ENCODE results near the gene BTN3A1.
"Not testable (repeated sequence)": the region's sequence is repeated elsewhere in the genome, so short reads cannot be mapped to it uniquely, and the experiment has no call there.

The BTN3A1 gene

GRCh38 chr6:26401987-26402658 is at the start of gene BTN3A1:
Gene BTN3A1 (plus strand): TSS chr6:26402275. CDS start chr6:26405564, 3,289 bp downstream.
- peak; percentile 64 for DNase-seq (ENCODE audit: low spot score)

GRCh38 chr6:26352315-26352714 is 49.8 kb upstream of the BTN3A1 start:
- no peak for DNase-seq (ENCODE audit: low spot score)

- no peak for DNase-seq (ENCODE audit: low spot score)
Observed at GRCh38 chr6:26354162-26354561, 47.9 kb upstream of the BTN3A1 start.

GRCh38 chr6:26355366-26355765 is 46.7 kb upstream of the BTN3A1 start:
- no peak for DNase-seq (ENCODE audit: low spot score)

- not testable (repeated sequence) for DNase-seq (ENCODE audit: low spot score)
Observed at GRCh38 chr6:26357543-26357942, 44.5 kb upstream of the BTN3A1 start.

GRCh38 chr6:26358511-26358981 is 43.5 kb upstream of the BTN3A1 start:
- DNase-seq (ENCODE audit: low spot score), result peak; percentile 30

- DNase-seq (ENCODE audit: low spot score), result no peak
Observed at GRCh38 chr6:26359765-26360164, 42.3 kb upstream of the BTN3A1 start.

- DNase-seq (ENCODE audit: low spot score), result no peak
Observed at GRCh38 chr6:26360451-26361416, 41.3 kb upstream of the BTN3A1 start.

- no peak for DNase-seq (ENCODE audit: low spot score)
Observed at GRCh38 chr6:26361544-26361943, 40.5 kb upstream of the BTN3A1 start.

GRCh38 chr6:26362093-26362835 is 39.8 kb upstream of the BTN3A1 start:
- DNase-seq (ENCODE audit: low spot score), result no peak

- DNase-seq (ENCODE audit: low spot score), result no peak
Observed at GRCh38 chr6:26362836-26363220, 39.2 kb upstream of the BTN3A1 start.

GRCh38 chr6:26363882-26364701 is 38.0 kb upstream of the BTN3A1 start:
- DNase-seq (ENCODE audit: low spot score), result no peak

- DNase-seq (ENCODE audit: low spot score), result no peak
Observed at GRCh38 chr6:26365633-26365995, 36.5 kb upstream of the BTN3A1 start.

- no peak for DNase-seq (ENCODE audit: low spot score)
Observed at GRCh38 chr6:26366504-26366903, 35.6 kb upstream of the BTN3A1 start.

- no peak for DNase-seq (ENCODE audit: low spot score)
Observed at GRCh38 chr6:26367114-26367513, 35.0 kb upstream of the BTN3A1 start.

GRCh38 chr6:26371813-26372212 is 30.3 kb upstream of the BTN3A1 start:
- DNase-seq (ENCODE audit: low spot score), result not testable (repeated sequence)

- no peak for DNase-seq (ENCODE audit: low spot score)
Observed at GRCh38 chr6:26372308-26373144, 29.5 kb upstream of the BTN3A1 start.

- no peak for DNase-seq (ENCODE audit: low spot score)
Observed at GRCh38 chr6:26375270-26375669, 26.8 kb upstream of the BTN3A1 start.

GRCh38 chr6:26377719-26378118 is 24.4 kb upstream of the BTN3A1 start:
- DNase-seq (ENCODE audit: low spot score), result no peak

GRCh38 chr6:26378143-26378542 is 23.9 kb upstream of the BTN3A1 start:
- DNase-seq (ENCODE audit: low spot score), result not testable (repeated sequence)

GRCh38 chr6:26379292-26379691 is 22.8 kb upstream of the BTN3A1 start:
- no peak for DNase-seq (ENCODE audit: low spot score)

Measured in germinal center (tissue), 1 donor.